Measurements from ENCODE around the gene HPCA. TPM values are rescaled to one million over a fixed set of nuclear protein-coding genes. Genes with fewer than 3 reads are reported as not detected.

HPCA gene
- total RNA-seq, 8 experiments from 2014 or later, result 0.54 to 22.3 (median 9.0) TPM

DNA sequence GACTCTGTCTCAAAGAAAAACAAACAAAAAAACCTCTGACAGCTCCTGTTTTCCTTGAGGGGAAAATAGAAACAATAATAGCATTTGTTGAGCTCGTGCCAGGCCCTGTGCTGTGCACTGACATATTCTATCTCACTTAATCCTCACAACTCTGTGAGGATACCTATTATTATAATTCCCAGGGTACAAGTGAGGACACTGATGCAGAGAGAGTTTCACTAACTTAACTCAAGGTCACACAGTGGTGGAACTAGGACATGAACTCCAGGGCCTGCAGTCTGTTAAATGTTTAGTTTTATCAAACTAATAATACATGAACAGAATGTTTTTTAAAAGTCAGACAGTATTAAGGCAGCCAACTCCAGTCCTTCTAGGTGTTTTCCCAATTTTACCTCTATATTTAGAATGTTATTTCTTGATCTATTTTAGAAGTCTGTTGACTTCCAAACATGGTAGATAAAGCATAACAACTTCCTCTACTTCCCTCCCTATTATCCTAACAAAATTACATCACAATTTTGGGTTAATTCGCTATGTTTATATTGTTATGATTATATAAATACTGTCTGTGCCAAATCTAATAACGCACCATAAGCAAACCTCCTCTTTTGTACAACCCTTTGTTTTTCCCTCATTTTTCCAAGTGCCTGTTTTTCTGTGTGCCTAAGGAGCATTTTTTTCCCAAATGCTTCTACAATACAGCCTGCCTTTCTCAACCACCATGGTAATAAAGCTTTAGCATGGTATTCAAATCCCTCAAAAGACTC lies 20.5 kb upstream of the HPCA start:
- 72 to 100% (median 86%) methylated on average over 1 to 3 of the region's 3 CpGs for whole genome bisulfite sequencing, 10 experiments
- Histone ChIP-seq H3K27ac (no peak overlapping the region), H3K4me3 (no peak overlapping the region), H3K4me1 (replicated peaks in 1 of 2) (peaks cover 10 to 13% of the 10 kb centered on the region in 2 donors)
- in situ Hi-C loops (cut with MboI; ENCODE audit: low pct_unique_long_range_greater_than_20kb in 2 of 9, low sequenced_read_pairs in 9 of 9, unreplicated experiment in 9 of 9), result loop anchor here in 1 of 9 experiments (25.0 kb wide), 1 partner anchor 154 kb away; the partner anchor contains the start of gene SYNC
- ATAC-seq (replicated peaks in 6 of 8), result no peak

DNA sequence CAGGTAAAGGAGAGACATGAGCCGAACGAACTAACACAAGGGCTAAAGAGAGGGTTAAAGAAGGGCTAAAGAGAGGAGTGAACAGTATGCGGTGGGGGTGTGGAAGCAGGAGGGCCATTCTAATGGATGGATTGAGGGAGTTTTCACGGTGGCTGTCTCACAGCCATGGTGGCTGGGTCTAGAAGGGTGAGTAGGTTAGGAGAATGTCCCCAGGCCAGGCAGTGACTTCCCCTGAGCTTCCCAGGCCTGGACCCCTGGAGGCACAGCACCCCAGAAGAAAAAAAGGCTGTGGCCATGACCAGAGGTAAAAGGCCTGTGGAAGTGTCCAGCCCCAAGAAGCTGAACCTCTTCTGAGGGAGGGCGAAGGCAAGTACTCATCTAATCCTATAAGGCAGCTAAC lies 19.1 kb upstream of the HPCA start:
- H3K4me3 ChIP-seq, result no peak overlapping the region
- no peak overlapping the region for H3K27ac ChIP-seq
- no peak for ATAC-seq (replicated peaks in 6 of 8)
- peaks cover 15 to 24% of the 10 kb centered on the region in 2 donors for H3K4me1 ChIP-seq (replicated peaks in 1 of 2)
- WGBS, 10 experiments, result 58 to 100% (median 94%) methylated on average over 1 to 5 of the region's 5 CpGs
- in situ Hi-C loops (cut with MboI; ENCODE audit: low pct_unique_long_range_greater_than_20kb in 2 of 9, low sequenced_read_pairs in 9 of 9, unreplicated experiment in 9 of 9), result loop anchor here in 1 of 9 experiments (25.0 kb wide), 1 partner anchor 155 kb away; the partner anchor contains the start of gene SYNC

DNA sequence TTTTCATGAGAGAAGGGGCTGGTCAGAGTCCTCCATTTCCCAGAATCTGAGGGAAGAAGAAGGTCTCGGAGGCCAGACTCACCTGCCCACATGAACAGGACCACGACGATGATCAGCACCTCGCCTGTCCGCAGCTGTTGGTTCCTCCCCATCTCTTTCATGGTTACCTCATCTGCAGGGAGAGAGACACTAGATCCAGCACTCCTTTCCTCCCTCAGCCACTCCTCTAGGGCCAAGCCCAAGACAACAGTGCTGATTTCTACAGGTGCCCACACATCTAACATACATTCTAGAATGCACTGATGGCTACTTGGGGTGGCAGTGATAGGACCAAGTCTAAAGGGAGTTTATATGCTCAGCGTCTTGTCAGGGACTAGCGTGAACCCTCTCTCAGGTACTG lies 18.6 kb upstream of the HPCA start:
- in situ Hi-C loops (cut with MboI; ENCODE audit: low pct_unique_long_range_greater_than_20kb in 2 of 9, low sequenced_read_pairs in 9 of 9, unreplicated experiment in 9 of 9), result loop anchor here in 1 of 9 experiments (25.0 kb wide), 1 partner anchor 155 kb away; the partner anchor contains the start of gene SYNC
- Histone ChIP-seq H3K4me3 (no peak overlapping the region), H3K4me1 (replicated peaks in 1 of 2) (peaks cover 15 to 26% of the 10 kb centered on the region in 2 donors), H3K27ac (no peak overlapping the region)
- no peak for ATAC-seq (replicated peaks in 6 of 8)
- 86 to 100% (median 96%) methylated on average over 3 to 6 of the region's 7 CpGs; no CpG with 5 or more reads in 3 of the 10 experiments for WGBS, 10 experiments

DNA sequence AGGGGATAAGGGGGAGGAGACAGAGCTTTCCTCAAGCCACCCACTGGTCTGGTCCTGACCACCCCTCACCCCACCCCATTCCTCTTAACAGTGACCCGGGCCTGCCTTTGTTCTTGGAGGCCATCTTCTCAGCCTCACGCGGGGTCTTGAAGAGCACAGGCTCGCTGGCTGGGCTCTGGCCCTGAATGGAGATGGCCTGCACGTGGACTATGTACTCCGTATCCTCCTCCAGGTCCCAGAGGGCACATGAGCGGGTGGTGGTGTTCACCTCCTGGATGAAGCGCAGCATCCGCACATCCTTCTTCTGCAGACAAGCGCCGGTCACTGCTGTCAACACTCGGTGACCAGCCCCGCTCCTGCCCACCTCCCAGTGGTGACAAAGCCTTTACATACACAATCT lies 18.2 kb upstream of the HPCA start:
- in situ Hi-C loops (cut with MboI; ENCODE audit: low pct_unique_long_range_greater_than_20kb in 2 of 9, low sequenced_read_pairs in 9 of 9, unreplicated experiment in 9 of 9), result loop anchor here in 1 of 9 experiments (25.0 kb wide), 1 partner anchor 156 kb away; the partner anchor contains the start of gene SYNC
- 90 to 100% (median 95%) methylated on average over 2 to 5 of the region's 13 CpGs; no CpG with 5 or more reads in 5 of the 10 experiments for WGBS, 10 experiments
- Histone ChIP-seq H3K4me1 (replicated peaks in 1 of 2) (peaks cover 18 to 30% of the 10 kb centered on the region in 2 donors), H3K4me3 (no peak overlapping the region), H3K27ac (no peak overlapping the region)
- ATAC-seq (replicated peaks in 6 of 8), result no peak

DNA sequence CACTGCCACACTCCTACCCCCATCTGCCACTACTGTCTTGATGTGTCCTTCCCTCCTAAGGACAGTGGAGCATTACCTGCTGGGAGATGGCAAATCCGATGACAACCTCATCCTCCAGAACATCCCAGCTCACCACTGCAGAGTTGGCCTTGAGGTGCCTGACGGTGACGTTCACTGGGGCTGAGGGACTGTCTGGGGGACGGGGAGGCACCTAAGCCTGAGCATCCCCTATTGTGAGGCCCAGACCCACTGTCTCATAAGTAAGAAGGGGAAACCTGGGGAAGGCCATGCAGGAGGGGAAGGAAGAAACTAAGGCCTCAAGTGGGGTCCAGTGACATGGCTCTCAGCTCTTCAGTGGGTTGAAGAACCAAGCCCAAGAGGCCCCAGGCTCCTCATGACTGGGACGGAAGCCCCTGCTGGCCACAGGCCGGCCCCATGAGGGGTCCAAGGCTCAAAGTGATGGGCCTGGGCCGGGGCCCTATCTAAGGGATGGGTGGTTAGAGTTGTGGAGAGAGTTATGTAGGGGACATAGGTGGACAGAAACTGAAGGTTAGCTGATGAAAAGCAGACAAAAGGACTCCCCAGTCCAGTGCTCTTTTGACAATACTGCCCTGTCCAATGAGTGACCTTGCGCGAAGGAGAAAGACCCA lies 17.4 kb upstream of the HPCA start:
- no peak overlapping the region for H3K4me3 ChIP-seq
- H3K4me1 ChIP-seq (replicated peaks in 1 of 2), result peaks cover 19 to 30% of the 10 kb centered on the region in 2 donors
- in situ Hi-C loops (cut with MboI; ENCODE audit: low pct_unique_long_range_greater_than_20kb in 2 of 9, low sequenced_read_pairs in 9 of 9, unreplicated experiment in 9 of 9), result loop anchor here in 1 of 9 experiments (25.0 kb wide), 1 partner anchor 157 kb away; the partner anchor contains the start of gene SYNC

DNA sequence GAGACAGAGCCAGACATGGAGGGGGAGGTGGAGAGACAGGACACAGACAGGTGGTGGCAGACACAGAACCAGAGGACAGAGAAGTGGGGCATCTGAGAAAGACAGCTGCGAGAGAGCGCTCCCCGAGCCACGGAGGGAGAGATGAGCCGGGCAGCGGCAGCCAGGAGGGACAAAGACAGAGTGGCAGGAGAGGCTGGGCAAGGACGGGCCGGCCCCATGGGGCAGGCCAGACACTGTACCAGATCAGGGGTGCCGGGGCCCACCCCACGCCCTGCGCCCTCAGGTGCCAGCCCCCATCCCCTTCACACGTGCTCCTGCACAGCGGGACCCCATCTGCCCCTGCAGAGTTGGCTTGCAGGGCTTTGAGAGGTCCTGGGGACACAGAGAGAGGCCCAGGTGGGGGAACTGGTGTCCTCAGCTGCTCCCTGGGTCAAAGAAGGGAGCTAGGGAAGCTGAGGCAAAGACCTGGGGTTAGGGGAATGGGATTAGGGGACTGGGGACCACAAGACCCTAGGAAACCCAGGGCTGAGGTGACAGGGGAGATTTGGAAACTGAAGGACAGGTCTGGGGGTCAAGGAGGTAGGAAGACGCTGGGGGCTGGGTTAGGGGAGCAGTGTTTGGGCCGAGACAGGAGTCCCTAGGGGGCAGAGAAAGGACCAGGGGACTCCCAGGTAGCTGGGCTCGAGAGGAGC lies 16.2 kb upstream of the HPCA start:
- Histone ChIP-seq H3K4me1 (replicated peaks in 1 of 2) (peaks cover 19 to 30% of the 10 kb centered on the region in 2 donors), H3K27ac (peak overlapping the region; percentile 83), H3K4me3 (peak overlapping the region; percentile 46 to 54 (median 52))
- ATAC-seq (replicated peaks in 6 of 8), result peak in 5 of 8 experiments; percentile 2 to 10 (median 6)
- in situ Hi-C loops (cut with MboI; ENCODE audit: low pct_unique_long_range_greater_than_20kb in 2 of 9, low sequenced_read_pairs in 9 of 9, unreplicated experiment in 9 of 9), result loop anchor here in 1 of 9 experiments (25.0 kb wide), 1 partner anchor 158 kb away; the partner anchor contains the start of gene SYNC
- 59 to 92% methylated on average over 2 to 8 of the region's 16 CpGs; no CpG with 5 or more reads in 8 of the 10 experiments for WGBS, 10 experiments

More for the DNA sequence above, 17.4 kb upstream of the HPCA start:
- no peak overlapping the region for H3K27ac ChIP-seq
- ATAC-seq (replicated peaks in 6 of 8), result no peak
- WGBS, 10 experiments, result 73 to 100% (median 90%) methylated on average over 1 to 6 of the region's 9 CpGs; no CpG with 5 or more reads in 1 of the 10 experiments

DNA sequence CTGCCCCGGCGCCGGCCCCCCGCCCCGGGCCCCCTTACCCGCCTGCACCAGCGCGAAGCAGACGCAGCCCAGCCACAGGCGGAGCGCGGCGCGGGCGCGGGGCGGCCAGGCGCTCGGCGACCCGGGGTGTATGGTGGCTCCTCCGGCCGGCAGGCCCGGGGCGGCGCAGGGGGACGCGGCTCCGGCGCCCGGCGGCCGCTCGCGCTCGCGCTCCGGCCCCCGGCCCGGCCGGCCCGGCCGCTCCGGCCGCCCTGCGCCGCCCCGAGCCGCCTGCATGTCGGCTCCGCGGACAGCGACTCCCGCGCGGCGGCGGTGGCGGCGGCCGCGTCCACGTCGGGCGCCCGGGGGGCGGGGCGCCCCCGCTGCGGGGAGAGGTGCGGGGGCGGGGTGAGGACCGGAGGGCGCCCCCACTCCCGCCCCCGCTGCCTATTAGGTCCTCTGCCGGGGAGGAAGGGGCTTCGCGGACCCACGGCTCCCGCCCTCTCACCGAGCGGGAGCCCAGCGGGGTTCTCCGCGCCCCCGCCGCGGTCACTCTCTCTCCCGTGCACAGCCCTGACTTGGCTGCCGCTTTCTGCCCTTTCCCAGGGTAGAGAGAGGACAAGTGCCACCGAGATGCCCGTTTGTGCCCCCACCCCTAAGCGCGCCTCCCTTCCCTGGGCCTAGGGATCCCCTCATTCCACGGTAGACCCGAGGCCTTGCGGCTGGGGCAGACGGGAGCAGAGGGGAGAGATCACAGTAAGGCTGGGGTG lies 15.5 kb upstream of the HPCA start, which contains the start of gene FNDC5:
TSS of gene FNDC5 (minus strand) at position 298 of the 749 bp plus-strand sequence.
- H3K27ac ChIP-seq, result peak within 1 kb of the TSS; percentile 83
- ATAC-seq (replicated peaks in 6 of 8), result peak; percentile 48 to 83 (median 52)
- H3K4me1 ChIP-seq (replicated peaks in 1 of 2), result peaks cover 19 to 30% of the 10 kb centered on the region in 2 donors
- in situ Hi-C loops (cut with MboI; ENCODE audit: low pct_unique_long_range_greater_than_20kb in 2 of 9, low sequenced_read_pairs in 9 of 9, unreplicated experiment in 9 of 9), result loop anchor here in 1 of 9 experiments (25.0 kb wide), 1 partner anchor 158 kb away; the partner anchor contains the start of gene SYNC
- 0 to 20% (median 15%) methylated on average over 1 to 6 of the region's 99 CpGs; no CpG with 5 or more reads in 7 of the 10 experiments for WGBS, 10 experiments
- peak within 1 kb of the TSS; percentile 46 to 54 (median 52) for H3K4me3 ChIP-seq

DNA sequence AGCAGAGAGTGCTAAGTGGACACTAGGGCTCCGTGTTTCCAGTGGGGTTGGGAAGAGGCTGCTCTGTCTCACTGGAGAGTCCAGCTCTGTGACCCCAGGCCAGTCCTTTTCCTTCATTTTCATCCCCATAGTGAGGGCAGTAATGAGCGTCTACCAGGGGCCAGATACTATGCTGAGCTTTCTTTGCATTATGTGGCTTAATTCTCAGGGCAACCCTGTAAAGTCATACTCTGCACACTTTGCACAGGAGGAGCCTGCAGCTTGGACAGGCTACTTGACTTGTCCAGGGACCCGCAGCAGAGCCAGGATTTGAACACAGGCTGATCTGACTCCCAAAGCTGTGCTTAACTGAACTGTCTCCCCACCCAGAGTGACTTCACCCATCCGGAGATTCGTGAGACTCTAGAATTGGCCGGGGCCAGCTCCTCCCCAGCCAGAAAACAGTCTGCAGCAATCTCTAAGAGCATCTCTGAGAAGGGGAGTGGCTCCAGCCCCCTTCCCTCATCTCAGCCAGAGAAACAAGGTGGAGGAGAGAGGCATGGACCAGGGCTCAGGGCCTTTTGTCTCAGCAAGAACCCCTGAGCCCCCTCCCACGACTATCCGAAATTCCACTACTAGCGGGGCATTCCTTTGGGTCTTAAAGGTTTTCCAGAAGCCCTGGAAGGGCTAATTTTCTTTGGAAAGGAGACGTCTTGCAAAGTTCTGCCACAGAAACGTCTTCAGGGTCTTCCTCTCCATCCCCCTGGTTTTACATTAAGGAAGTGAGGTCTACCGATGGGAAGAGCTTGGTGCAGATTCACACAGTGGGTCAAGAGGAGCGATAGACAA lies 14.7 kb upstream of the HPCA start:
- H3K4me1 ChIP-seq (replicated peaks in 1 of 2), result peaks cover 19 to 33% of the 10 kb centered on the region in 2 donors
- in situ Hi-C loops (cut with MboI; ENCODE audit: low pct_unique_long_range_greater_than_20kb in 2 of 9, low sequenced_read_pairs in 9 of 9, unreplicated experiment in 9 of 9), result loop anchor here in 1 of 9 experiments (25.0 kb wide), 1 partner anchor 159 kb away; the partner anchor contains the start of gene SYNC
- H3K4me3 ChIP-seq, result peak overlapping the region; percentile 46 to 54 (median 52)
- ATAC-seq (replicated peaks in 6 of 8), result peak in 5 of 8 experiments; percentile 4 to 42 (median 9)
- 8 to 100% (median 39%) methylated on average over 1 to 10 of the region's 13 CpGs; no CpG with 5 or more reads in 3 of the 10 experiments for WGBS, 10 experiments
- H3K27ac ChIP-seq, result peak overlapping the region; percentile 83

DNA sequence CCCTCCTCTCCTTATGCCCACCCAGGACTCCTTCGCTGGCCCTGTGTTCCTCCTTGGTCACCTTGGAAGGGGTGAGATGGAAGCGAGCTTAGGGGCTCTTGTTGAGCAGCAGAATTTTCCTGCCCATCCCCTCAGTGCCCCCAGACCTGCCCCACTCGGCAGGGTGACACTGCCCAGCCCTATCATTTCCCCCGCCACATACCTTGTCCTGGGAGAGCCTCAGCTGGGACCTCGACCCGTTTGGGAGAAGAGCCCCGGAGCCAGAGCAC lies 14.2 kb upstream of the HPCA start:
- in situ Hi-C loops (cut with MboI; ENCODE audit: low pct_unique_long_range_greater_than_20kb in 2 of 9, low sequenced_read_pairs in 9 of 9, unreplicated experiment in 9 of 9), result loop anchor here in 1 of 9 experiments (25.0 kb wide), 1 partner anchor 160 kb away; the partner anchor contains the start of gene SYNC
- Histone ChIP-seq H3K27ac (peak overlapping the region; percentile 83), H3K4me3 (peak overlapping the region in 4 of 5 donors; percentile 19 to 53 (median 47)), H3K4me1 (replicated peaks in 1 of 2) (peaks cover 19 to 35% of the 10 kb centered on the region in 2 donors)
- ATAC-seq (replicated peaks in 6 of 8), result peak in 4 of 8 experiments; percentile 2 to 15 (median 14)
- WGBS, 10 experiments, result 59 to 67% methylated on average over 1 to 4 of the region's 7 CpGs; no CpG with 5 or more reads in 8 of the 10 experiments

DNA sequence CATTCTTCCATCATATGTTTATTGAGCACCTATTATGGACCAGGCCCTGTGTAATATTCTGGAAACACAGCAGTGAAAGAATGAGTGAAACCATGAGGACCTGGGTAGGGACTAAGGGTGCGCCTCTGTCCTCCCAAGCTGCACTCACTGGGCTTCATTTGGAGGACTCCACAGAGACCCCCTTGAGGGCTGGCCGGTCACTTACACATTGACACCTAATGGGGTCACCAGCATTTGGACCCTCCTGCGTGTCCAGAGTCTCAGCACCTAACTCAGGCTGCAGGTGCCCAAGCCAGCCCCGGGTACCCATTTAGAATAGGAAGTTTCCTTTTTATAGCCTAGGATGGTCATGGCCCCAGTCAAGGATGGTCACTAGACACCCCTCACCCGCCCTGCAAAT lies 12.8 kb upstream of the HPCA start:
- Histone ChIP-seq H3K4me3 (no peak overlapping the region), H3K4me1 (replicated peaks in 1 of 2) (peaks cover 28 to 42% of the 10 kb centered on the region in 2 donors), H3K27ac (peak overlapping the region in 1 of 2 donors; percentile 77)
- ATAC-seq (replicated peaks in 6 of 8), result no peak
- 0 to 100% (median 90%) methylated on average over 1 to 5 of the region's 5 CpGs; no CpG with 5 or more reads in 2 of the 10 experiments for WGBS, 10 experiments
- in situ Hi-C loops (cut with MboI; ENCODE audit: low pct_unique_long_range_greater_than_20kb in 2 of 9, low sequenced_read_pairs in 9 of 9, unreplicated experiment in 9 of 9), result loop anchor here in 1 of 9 experiments (25.0 kb wide), 1 partner anchor 161 kb away; the partner anchor contains the start of gene SYNC

All from motor neuron (in vitro differentiated cells).